Testis (tissue), 2 donors: ENCODE measurements around the gene TK2.

ENCODE experiments used
- CTCF ChIP-seq, 3 experiments: fragments of 450-650 bp in 2 of 3; fragments of 200-600 bp in 1 of 3; sonication (generic) in 1 of 3; IDR thresholded peaks; one replicate each; pipeline ENCODE4 v1.5.1; 2016 to 2019; ENCODE audit warnings: antibody characterized with exemption in 3 of 3, mild to moderate bottlenecking in 2 of 3, moderate library complexity in 1 of 3
- POLR2A ChIP-seq: fragments of 450-650 bp; IDR thresholded peaks from one replicate; pipeline ENCODE4 v1.6.1; 2017; ENCODE audit warnings: antibody characterized with exemption, mild to moderate bottlenecking, moderate library complexity

- TF ChIP-seq CTCF (IDR thresholded peaks at IDR 0.05) = no peak
- TF ChIP-seq POLR2A = no peak
These were observed 25.1 kb upstream of the TK2 start for GRCh38 chr16:66575060-66575459.
